Body of pancreas (tissue), 4 donors: ENCODE results near the gene HMGCR. TPM values are rescaled to one million over a fixed set of nuclear protein-coding genes. Genes with fewer than 3 reads are reported as not detected.
"Not testable (repeated sequence)": the region's sequence is repeated elsewhere in the genome, so short reads cannot be mapped to it uniquely, and the experiment has no call there.

Source experiments
- ATAC-seq: fragments of 150-250 bp; one replicate; pipeline ENCODE4 v1.9.1; 2016
- DNase-seq, 4 donors: peaks; one replicate each; pipeline ENCODE4 v3.0.0-alpha.2; 2019
- H3K27ac ChIP-seq, 4 donors: fragments of 200-600 bp; sonication (generic); 1 replicate in 3 of 4; 2 replicates in 1 of 4; pipeline versions ENCODE4 v1.5.1 to v1.6.1; 2016 to 2019; ENCODE audit warnings: mild to moderate bottlenecking in 1 of 4, mixed read lengths in 1 of 4, moderate library complexity in 1 of 4
- H3K27me3 ChIP-seq, 2 donors: fragments of 200-600 bp; sonication (generic); one replicate each; pipeline ENCODE4 v1.6.0; 2016; ENCODE audit warnings: mild to moderate bottlenecking in 1 of 2
- H3K36me3 ChIP-seq, 2 donors: fragments of 200-600 bp; sonication (generic); replicated peaks in 1 of 2; 2 replicates each; pipeline ENCODE4 v1.5.1; 2016; ENCODE audit warnings: low read depth in 2 of 2; ENCODE audit not compliant: insufficient read depth in 1 of 2
- H3K4me1 ChIP-seq: fragments of 200-600 bp; sonication (generic); one replicate; pipeline ENCODE4 v1.6.0; 2016
- H3K4me3 ChIP-seq, 2 donors: fragments of 200-600 bp; sonication (generic); 1 replicate in 1 of 2; 2 replicates in 1 of 2; pipeline ENCODE4 v1.5.1; 2016 to 2019
- H3K9me3 ChIP-seq, 3 donors: fragments of 200-600 bp; sonication (generic); 1 replicate in 2 of 3; 2 replicates in 1 of 3; pipeline ENCODE4 v1.5.1; 2016
- POLR2A ChIP-seq, 3 donors: fragments of 450-650 bp; IDR thresholded peaks; one replicate each; pipeline ENCODE4 v1.6.1; 2016; ENCODE audit warnings: antibody characterized with exemption in 3 of 3, mild to moderate bottlenecking in 2 of 3
- WGBS, 2 donors: methylation state at CpG; one replicate each; pipeline ENCODE4 v1.1.5; 2017; 5-methylcytosine and 5-hydroxymethylcytosine counted together
- intact Hi-C: fragments of 100-400 bp; cut with DNase I; formaldehyde crosslinking; loops from one replicate; pipeline ENCODE4 v1.15.1; 2023
- total RNA-seq, 2 donors: library from RNA; depleted of rRNA; stranded (reverse); fragments of >200 nt; gene quantifications; one replicate each; pipeline ENCODE4 v1.1.0, GENCODE V29; 2016
- TF ChIP-seq, protein P1 (sequence below), 7 experiments: fragments of 450-650 bp in 4 of 7; fragments of 200-600 bp in 3 of 7; sonication (generic) in 3 of 7; IDR thresholded peaks; one replicate each; pipeline ENCODE4 v1.5.1; 2016 to 2019; ENCODE audit warnings: antibody characterized with exemption in 7 of 7

The HMGCR gene
- total RNA-seq, 2 donors from 2014 or later, result 5.9 to 8.3 TPM

DNA sequence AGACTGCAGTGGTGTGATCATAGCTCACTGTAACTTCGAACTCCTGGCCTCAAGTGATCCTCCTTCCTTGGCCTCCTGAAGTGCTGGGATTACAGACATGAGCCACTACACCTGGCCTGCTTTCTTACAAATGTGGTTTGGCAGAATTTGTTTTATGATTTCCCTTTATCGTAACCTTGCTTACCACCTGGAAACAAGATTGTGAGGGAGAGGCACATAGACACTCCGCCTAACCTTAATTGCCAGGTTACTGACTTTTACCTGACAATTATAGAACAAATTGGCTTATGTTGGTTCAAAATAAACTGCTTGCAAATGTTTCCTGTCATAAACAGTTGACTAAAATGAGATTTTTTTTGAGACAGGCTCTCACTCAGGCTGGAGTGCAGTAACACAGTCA is 26.8 kb upstream of the HMGCR start:
- Histone ChIP-seq H3K9me3 (no peaks in the 10 kb centered on the region), H3K27me3 (no peaks in the 10 kb centered on the region), H3K4me1 (no peaks in the 10 kb centered on the region), H3K4me3 (no peak overlapping the region), H3K27ac (no peak overlapping the region), H3K36me3 (no peaks in the 10 kb centered on the region)
- ATAC-seq (no peak), DNase-seq (no peak)
- TF ChIP-seq, protein P1, sequence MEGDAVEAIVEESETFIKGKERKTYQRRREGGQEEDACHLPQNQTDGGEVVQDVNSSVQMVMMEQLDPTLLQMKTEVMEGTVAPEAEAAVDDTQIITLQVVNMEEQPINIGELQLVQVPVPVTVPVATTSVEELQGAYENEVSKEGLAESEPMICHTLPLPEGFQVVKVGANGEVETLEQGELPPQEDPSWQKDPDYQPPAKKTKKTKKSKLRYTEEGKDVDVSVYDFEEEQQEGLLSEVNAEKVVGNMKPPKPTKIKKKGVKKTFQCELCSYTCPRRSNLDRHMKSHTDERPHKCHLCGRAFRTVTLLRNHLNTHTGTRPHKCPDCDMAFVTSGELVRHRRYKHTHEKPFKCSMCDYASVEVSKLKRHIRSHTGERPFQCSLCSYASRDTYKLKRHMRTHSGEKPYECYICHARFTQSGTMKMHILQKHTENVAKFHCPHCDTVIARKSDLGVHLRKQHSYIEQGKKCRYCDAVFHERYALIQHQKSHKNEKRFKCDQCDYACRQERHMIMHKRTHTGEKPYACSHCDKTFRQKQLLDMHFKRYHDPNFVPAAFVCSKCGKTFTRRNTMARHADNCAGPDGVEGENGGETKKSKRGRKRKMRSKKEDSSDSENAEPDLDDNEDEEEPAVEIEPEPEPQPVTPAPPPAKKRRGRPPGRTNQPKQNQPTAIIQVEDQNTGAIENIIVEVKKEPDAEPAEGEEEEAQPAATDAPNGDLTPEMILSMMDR (IDR thresholded peaks at IDR 0.05), result no peak
- TF ChIP-seq POLR2A (IDR thresholded peaks at IDR 0.05), result no peak
- intact Hi-C loops, result no loop called here
- 93 to 95% methylated on average over 3 of the region's 3 CpGs for WGBS, 2 donors

DNA sequence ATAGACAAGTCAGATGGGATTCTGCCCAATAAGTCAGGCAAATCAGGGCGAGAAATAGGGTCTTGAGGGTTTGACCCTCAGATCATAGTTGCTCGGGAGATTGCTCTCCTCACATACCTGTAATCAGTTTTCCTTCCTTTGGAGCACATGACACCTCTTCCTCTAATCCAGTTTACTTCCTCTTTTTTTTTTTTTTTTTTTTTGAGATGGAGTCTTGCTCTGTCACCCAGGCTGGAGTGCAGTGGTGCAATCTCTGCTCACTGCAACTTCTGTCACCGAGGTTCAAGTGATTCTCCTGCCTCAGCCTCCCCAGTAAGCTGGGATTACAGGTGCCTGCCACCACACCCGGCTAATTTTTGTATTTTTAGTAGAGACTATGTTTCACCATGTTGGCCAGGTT is 17.9 kb upstream of the HMGCR start:
- H3K4me1 ChIP-seq, H3K36me3 ChIP-seq, H3K4me3 ChIP-seq, ATAC-seq, H3K9me3 ChIP-seq, H3K27me3 ChIP-seq, H3K27ac ChIP-seq, intact Hi-C loops: not testable (repeated sequence)
- peak in 1 of 4 donors; percentile 22 for DNase-seq
- WGBS, 2 donors, result 80 to 91% methylated on average over 4 of the region's 4 CpGs

DNA sequence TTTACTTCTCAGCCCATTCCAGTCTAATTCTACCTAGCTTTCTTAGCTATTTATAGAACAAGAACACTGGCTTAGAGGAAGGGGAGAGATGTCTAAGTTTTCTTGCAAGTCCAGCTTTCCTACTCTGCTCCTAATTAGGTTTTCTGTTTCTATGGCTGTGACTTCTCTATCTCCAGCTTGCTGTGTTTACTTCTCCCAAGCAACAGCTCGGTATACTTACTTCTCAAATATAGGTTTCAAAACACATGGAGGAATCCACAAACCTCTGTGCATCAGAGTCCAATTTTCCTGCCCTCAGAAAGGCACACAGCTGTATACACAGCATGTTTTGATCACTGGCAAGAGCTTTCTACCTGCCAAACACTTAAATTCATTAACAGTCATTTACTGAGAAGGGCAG is 17.4 kb upstream of the HMGCR start:
- no peaks in the 10 kb centered on the region for H3K4me1 ChIP-seq
- H3K36me3 ChIP-seq, result no peaks in the 10 kb centered on the region
- H3K4me3 ChIP-seq, result no peak overlapping the region
- TF ChIP-seq POLR2A (IDR thresholded peaks at IDR 0.05), result no peak
- TF ChIP-seq, protein P1 (IDR thresholded peaks at IDR 0.05), result no peak
- no peak for DNase-seq
- ATAC-seq, result no peak
- 22 to 58% methylated on average over 1 of the region's 1 CpG for WGBS, 2 donors
- H3K9me3 ChIP-seq, result no peaks in the 10 kb centered on the region
- intact Hi-C loops, result no loop called here
- no peaks in the 10 kb centered on the region for H3K27me3 ChIP-seq
- H3K27ac ChIP-seq, result peak overlapping the region in 1 of 4 donors; percentile 20

DNA sequence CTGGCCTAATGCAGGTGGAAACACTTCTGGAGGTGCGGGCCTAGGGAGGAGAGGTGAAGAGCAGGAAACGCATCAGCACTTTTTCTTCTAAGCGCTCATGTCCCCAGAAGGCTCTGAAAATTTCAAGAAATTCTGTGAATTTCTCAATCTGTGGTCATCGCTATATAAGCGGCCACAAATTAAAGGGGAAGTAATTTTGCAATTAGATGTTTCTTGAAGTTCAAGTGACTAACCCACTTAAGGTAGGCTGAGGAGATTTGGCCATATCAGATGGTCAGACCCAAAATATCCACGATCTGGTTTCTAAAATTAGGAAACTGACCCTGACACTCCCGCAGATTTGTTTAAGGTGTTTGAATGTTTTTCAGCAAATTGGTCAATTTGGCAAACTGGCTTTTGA is 16.6 kb upstream of the HMGCR start:
- Histone ChIP-seq H3K4me3 (no peak overlapping the region), H3K36me3 (no peaks in the 10 kb centered on the region), H3K27ac (peak overlapping the region in 1 of 4 donors; percentile 20), H3K27me3 (no peaks in the 10 kb centered on the region), H3K4me1 (no peaks in the 10 kb centered on the region), H3K9me3 (no peaks in the 10 kb centered on the region)
- DNase-seq, result peak in 1 of 4 donors; percentile 9
- intact Hi-C loops, result no loop called here
- no peak for ATAC-seq
- WGBS, 2 donors, result 75 to 88% methylated on average over 7 of the region's 7 CpGs
- TF ChIP-seq POLR2A (IDR thresholded peaks at IDR 0.05), result no peak
- TF ChIP-seq, protein P1 (IDR thresholded peaks at IDR 0.05), result no peak

DNA sequence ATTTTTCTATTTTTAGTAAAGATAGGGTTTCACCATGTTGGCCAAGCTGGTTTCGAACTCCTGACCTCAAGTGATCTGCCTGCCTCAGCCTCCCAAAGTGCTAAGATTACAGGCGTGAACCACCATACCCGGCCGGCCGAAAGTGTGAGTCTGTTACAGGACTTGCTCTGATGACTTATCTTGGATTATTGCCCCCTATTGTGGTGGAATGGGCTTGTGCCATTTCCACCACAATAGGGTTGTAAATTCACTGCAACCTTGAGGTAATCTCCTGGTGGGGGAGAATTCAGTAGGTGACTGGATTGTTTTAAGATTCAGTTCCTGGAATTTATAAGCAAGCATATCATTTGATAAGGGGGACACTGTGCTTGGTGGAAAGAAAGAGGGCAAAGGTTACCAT is 15.0 kb upstream of the HMGCR start:
- Histone ChIP-seq H3K4me1 (no peaks in the 10 kb centered on the region), H3K27ac (no peak overlapping the region), H3K27me3 (no peaks in the 10 kb centered on the region), H3K9me3 (no peaks in the 10 kb centered on the region), H3K36me3 (no peaks in the 10 kb centered on the region), H3K4me3 (no peak overlapping the region)
- TF ChIP-seq, protein P1 (IDR thresholded peaks at IDR 0.05), result no peak
- no peak for TF ChIP-seq POLR2A (IDR thresholded peaks at IDR 0.05)
- 93 to 95% methylated on average over 5 of the region's 5 CpGs for WGBS, 2 donors
- ATAC-seq, result no peak
- no peak for DNase-seq
- intact Hi-C loops, result no loop called here
